ENCODE measurements around the gene CENPP.
"Not testable (repeated sequence)": the region's sequence is repeated elsewhere in the genome, so short reads cannot be mapped to it uniquely, and the experiment has no call there.

The CENPP gene

DNA sequence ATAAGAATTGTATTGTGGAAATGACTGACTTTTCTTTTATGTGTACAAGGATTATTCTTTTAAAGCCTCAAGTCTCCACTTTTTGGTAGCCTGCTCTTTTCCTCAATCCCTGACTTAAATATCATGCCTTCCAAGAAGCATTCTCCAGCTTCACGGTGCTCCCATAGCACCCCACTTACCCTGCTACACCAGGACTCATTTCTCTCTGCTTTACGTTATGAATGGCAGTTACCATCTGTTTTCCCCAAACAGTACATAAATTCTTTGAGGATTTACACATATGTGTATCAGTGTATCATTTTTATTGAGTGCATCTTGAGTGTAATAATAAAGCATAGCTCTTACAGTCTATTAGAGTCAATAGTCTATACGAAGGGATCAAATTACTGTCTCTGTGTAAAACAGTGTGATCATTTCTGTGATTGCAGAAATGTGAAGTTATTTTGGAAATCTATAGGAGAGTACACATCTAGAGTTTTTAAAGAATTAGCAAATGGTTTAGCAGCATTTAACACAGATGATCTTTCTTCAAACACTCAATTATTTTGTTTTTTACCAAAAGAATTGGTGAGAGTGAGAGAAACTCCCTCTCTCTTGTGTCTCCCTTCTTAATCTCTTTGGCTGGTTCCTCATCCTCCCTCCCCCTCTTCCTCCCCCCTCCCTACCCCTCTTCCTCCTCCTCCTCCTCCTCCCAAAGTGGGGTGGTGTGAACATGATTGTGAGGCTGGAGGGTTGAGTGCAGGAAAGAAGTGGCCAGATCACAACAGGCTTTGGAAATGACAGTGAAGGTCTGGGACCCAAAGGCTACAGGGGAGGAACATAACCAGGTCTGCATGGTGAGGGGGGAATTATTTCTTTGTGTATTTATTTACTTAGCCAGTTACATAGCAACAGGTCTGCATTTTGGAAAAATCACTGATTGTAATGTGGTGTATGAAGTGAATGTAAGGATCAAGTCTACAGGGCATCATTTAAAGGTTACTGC is 237.7 kb downstream of the CENPP start:
- H3K27ac ChIP-seq (ENCODE audit: low read depth, low read length, poor library complexity, severe bottlenecking) = no peak overlapping the region
- H4K20me1 ChIP-seq (ENCODE audit: insufficient read depth, low read length) = no peaks in the 10 kb centered on the region
- H3K4me3 ChIP-seq (ENCODE audit: low read depth, low read length, poor library complexity, severe bottlenecking) = no peak overlapping the region
- no peaks in the 10 kb centered on the region for H3K27me3 ChIP-seq (ENCODE audit: insufficient read depth, low read length)
- H2AFZ ChIP-seq (ENCODE audit: low read length) = no peak overlapping the region
- no peaks in the 10 kb centered on the region for H3K9me2 ChIP-seq (ENCODE audit: low read depth, low read length)
- no peaks in the 10 kb centered on the region for H3K79me2 ChIP-seq (ENCODE audit: insufficient read depth, low read length)
- H3K9me3 ChIP-seq (ENCODE audit: low read length) = peaks cover 2% of the 10 kb centered on the region; the same call in 1 of the 2 replicates
- H3K4me2 ChIP-seq (ENCODE audit: low read length) = no peak overlapping the region
- H3K36me3 ChIP-seq (ENCODE audit: insufficient read depth, low read length) = no peaks in the 10 kb centered on the region
- no peaks in the 10 kb centered on the region for H3K4me1 ChIP-seq (ENCODE audit: insufficient read depth, low read length, severe bottlenecking)
- H3F3A ChIP-seq (ENCODE audit: insufficient read depth, low read length) = no peaks in the 10 kb centered on the region
- no peak overlapping the region for H3K9ac ChIP-seq (ENCODE audit: low read length)
- TF ChIP-seq, protein P1, sequence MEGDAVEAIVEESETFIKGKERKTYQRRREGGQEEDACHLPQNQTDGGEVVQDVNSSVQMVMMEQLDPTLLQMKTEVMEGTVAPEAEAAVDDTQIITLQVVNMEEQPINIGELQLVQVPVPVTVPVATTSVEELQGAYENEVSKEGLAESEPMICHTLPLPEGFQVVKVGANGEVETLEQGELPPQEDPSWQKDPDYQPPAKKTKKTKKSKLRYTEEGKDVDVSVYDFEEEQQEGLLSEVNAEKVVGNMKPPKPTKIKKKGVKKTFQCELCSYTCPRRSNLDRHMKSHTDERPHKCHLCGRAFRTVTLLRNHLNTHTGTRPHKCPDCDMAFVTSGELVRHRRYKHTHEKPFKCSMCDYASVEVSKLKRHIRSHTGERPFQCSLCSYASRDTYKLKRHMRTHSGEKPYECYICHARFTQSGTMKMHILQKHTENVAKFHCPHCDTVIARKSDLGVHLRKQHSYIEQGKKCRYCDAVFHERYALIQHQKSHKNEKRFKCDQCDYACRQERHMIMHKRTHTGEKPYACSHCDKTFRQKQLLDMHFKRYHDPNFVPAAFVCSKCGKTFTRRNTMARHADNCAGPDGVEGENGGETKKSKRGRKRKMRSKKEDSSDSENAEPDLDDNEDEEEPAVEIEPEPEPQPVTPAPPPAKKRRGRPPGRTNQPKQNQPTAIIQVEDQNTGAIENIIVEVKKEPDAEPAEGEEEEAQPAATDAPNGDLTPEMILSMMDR (IDR thresholded peaks at IDR 0.05; ENCODE audit: low read length) = no peak
- no peak for TF ChIP-seq EZH2 (IDR thresholded peaks at IDR 0.05; ENCODE audit: borderline replicate concordance, low read length)

DNA sequence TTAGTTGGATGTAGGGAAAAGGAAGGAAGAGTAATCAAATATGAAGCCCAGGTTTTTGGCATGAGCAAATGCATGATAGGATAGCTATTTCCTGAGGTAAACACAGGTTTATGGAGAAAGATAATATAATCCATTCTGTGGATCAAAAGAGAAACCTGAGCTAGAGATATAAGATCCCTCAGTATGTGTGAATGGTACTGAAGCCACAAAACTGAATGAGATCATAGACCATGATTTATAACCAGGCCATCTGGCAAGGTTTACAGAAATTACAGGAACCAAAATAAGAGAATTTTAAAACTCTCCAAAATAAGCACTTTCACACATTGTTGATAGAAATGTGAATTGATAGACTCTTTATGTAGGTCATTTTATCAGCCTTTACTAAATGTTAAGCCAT is 238.8 kb downstream of the CENPP start:
- Histone ChIP-seq H3K4me3 (ENCODE audit: low read depth, low read length, poor library complexity, severe bottlenecking) (no peak overlapping the region), H3F3A (ENCODE audit: insufficient read depth, low read length) (no peaks in the 10 kb centered on the region), H3K27me3 (ENCODE audit: insufficient read depth, low read length) (no peaks in the 10 kb centered on the region), H3K36me3 (ENCODE audit: insufficient read depth, low read length) (no peaks in the 10 kb centered on the region), H4K20me1 (ENCODE audit: insufficient read depth, low read length) (no peaks in the 10 kb centered on the region), H2AFZ (ENCODE audit: low read length) (no peak overlapping the region), H3K79me2 (ENCODE audit: insufficient read depth, low read length) (no peaks in the 10 kb centered on the region), H3K4me1 (ENCODE audit: insufficient read depth, low read length, severe bottlenecking) (no peaks in the 10 kb centered on the region), H3K9me3 (ENCODE audit: low read length) (peaks cover 2% of the 10 kb centered on the region; the same call in 1 of the 2 replicates), H3K9me2 (ENCODE audit: low read depth, low read length) (no peaks in the 10 kb centered on the region), H3K27ac (ENCODE audit: low read depth, low read length, poor library complexity, severe bottlenecking) (no peak overlapping the region), H3K9ac (ENCODE audit: low read length) (no peak overlapping the region), H3K4me2 (ENCODE audit: low read length) (no peak overlapping the region)
- TF ChIP-seq EZH2 (IDR thresholded peaks at IDR 0.05; ENCODE audit: borderline replicate concordance, low read length) = no peak
- TF ChIP-seq, protein P1 (IDR thresholded peaks at IDR 0.05; ENCODE audit: low read length) = no peak

DNA sequence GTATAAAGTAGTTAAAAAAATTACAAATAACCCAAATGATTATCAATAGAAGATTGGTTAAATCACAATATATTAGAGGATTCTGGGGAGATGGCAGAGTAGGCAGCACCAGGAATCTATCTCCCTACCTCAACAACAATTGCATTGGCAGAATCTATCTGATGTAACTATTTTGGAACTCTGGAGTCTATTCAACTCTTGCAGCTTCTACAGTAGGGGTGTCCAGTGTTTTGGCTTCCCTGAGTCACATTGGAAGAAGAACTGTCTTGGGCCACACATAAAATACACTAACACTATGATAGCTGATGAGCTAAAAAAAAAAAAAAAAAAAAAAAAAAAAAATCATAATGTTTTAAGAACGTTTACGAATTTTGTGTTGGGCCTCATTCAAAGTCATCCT is 239.2 kb downstream of the CENPP start:
- no peak overlapping the region for H3K4me3 ChIP-seq (ENCODE audit: low read depth, low read length, poor library complexity, severe bottlenecking)
- no peaks in the 10 kb centered on the region for H3K27me3 ChIP-seq (ENCODE audit: insufficient read depth, low read length)
- H3K9me3 ChIP-seq (ENCODE audit: low read length) = peaks cover 2% of the 10 kb centered on the region; the same call in 1 of the 2 replicates
- no peak overlapping the region for H3K27ac ChIP-seq (ENCODE audit: low read depth, low read length, poor library complexity, severe bottlenecking)
- no peaks in the 10 kb centered on the region for H3F3A ChIP-seq (ENCODE audit: insufficient read depth, low read length)
- no peak overlapping the region for H2AFZ ChIP-seq (ENCODE audit: low read length)
- H3K36me3 ChIP-seq (ENCODE audit: insufficient read depth, low read length) = no peaks in the 10 kb centered on the region
- H3K9ac ChIP-seq (ENCODE audit: low read length) = no peak overlapping the region
- H3K9me2 ChIP-seq (ENCODE audit: low read depth, low read length) = no peaks in the 10 kb centered on the region
- no peaks in the 10 kb centered on the region for H4K20me1 ChIP-seq (ENCODE audit: insufficient read depth, low read length)
- H3K79me2 ChIP-seq (ENCODE audit: insufficient read depth, low read length) = no peaks in the 10 kb centered on the region
- H3K4me2 ChIP-seq (ENCODE audit: low read length) = no peak overlapping the region
- H3K4me1 ChIP-seq (ENCODE audit: insufficient read depth, low read length, severe bottlenecking) = no peaks in the 10 kb centered on the region
- TF ChIP-seq, protein P1 (IDR thresholded peaks at IDR 0.05; ENCODE audit: low read length) = no peak
- TF ChIP-seq EZH2 (IDR thresholded peaks at IDR 0.05; ENCODE audit: borderline replicate concordance, low read length) = no peak

DNA sequence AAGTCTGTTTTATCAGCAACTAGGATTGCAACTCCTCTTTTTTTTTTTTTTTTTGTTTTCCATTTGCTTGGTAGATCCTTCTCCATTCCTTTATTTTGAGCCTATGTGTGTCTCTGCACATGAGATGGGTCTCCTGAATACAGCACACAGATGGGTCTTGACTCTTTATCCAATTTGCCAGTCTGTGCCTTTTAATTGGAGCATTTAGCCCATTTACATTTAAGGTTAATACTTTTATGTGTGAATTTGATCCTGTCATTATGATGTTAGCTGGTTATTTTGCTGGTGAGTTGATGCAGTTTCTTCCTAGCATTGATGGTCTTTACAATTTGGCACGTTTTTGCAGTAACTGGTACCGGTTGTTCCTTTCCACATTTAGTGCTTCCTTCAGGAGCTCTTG is 246.1 kb downstream of the CENPP start:
- not testable (repeated sequence) for H3K27me3 ChIP-seq (ENCODE audit: insufficient read depth, low read length); H3K79me2 ChIP-seq (ENCODE audit: insufficient read depth, low read length); H3K4me2 ChIP-seq (ENCODE audit: low read length); H3K4me3 ChIP-seq (ENCODE audit: low read depth, low read length, poor library complexity, severe bottlenecking); H3K9me2 ChIP-seq (ENCODE audit: low read depth, low read length); H3K4me1 ChIP-seq (ENCODE audit: insufficient read depth, low read length, severe bottlenecking); H3K9ac ChIP-seq (ENCODE audit: low read length); H3K36me3 ChIP-seq (ENCODE audit: insufficient read depth, low read length); H3K27ac ChIP-seq (ENCODE audit: low read depth, low read length, poor library complexity, severe bottlenecking); H3F3A ChIP-seq (ENCODE audit: insufficient read depth, low read length); H4K20me1 ChIP-seq (ENCODE audit: insufficient read depth, low read length); H2AFZ ChIP-seq (ENCODE audit: low read length); H3K9me3 ChIP-seq (ENCODE audit: low read length)

DNA sequence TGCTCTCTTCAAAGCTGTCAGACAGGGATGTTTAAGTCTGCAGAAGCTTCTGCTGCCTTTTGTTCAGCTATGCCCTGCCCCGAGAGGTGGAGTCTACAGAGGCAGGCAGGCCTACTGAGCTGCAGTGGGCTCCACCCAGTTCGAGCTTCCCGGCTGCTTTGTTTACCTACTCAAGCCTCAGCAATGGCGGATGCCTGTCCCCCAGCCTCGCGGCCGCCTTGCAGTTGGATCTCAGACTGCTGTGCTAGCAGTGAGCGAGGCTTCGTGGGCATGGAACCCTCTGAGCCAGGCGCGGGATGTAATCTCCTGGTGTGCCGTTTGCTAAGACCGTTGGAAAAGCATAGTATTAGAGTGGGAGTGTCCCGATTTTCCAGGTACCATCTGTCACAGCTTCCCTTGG is 247.9 kb downstream of the CENPP start:
- H3K4me2 ChIP-seq (ENCODE audit: low read length); H3F3A ChIP-seq (ENCODE audit: insufficient read depth, low read length); H2AFZ ChIP-seq (ENCODE audit: low read length): not testable (repeated sequence)

More for the DNA sequence above, 247.9 kb downstream of the CENPP start:
- not testable (repeated sequence) for H3K27ac ChIP-seq (ENCODE audit: low read depth, low read length, poor library complexity, severe bottlenecking); H4K20me1 ChIP-seq (ENCODE audit: insufficient read depth, low read length); H3K9ac ChIP-seq (ENCODE audit: low read length); H3K27me3 ChIP-seq (ENCODE audit: insufficient read depth, low read length); H3K36me3 ChIP-seq (ENCODE audit: insufficient read depth, low read length); H3K9me3 ChIP-seq (ENCODE audit: low read length); H3K4me3 ChIP-seq (ENCODE audit: low read depth, low read length, poor library complexity, severe bottlenecking); H3K9me2 ChIP-seq (ENCODE audit: low read depth, low read length); H3K4me1 ChIP-seq (ENCODE audit: insufficient read depth, low read length, severe bottlenecking); H3K79me2 ChIP-seq (ENCODE audit: insufficient read depth, low read length)

Data from OCI-LY1 (cell line).